HEK293 (cell line): Measurements from ENCODE around the gene ZDHHC9.

Experiments
- CTCF ChIA-PET: fragments of 350-600 bp; formaldehyde crosslinking; extraction: SDS; loops from one replicate; lab custom pipeline; 2021; ENCODE audit warnings: antibody characterized with exemption; lab: Yijun Ruan, JAX
- POLR2A ChIA-PET: fragments of 300-600 bp; formaldehyde crosslinking; extraction: SDS; loops from one replicate; lab custom pipeline; 2020; ENCODE audit warnings: antibody characterized with exemption, inconsistent platforms; lab: Yijun Ruan, JAX
- H3K27ac ChIP-seq: fragments of 200-500 bp; sonication (Bioruptor generic); 2 replicates; pipeline ENCODE4 v1.5.1; 2014; ENCODE audit warnings: low read depth, low read length, control low read depth, inconsistent platforms; ENCODE audit errors: extremely low read depth
- H3K36me3 ChIP-seq, 2 experiments: fragments of 200-500 bp in 1 of 2; sonication (Bioruptor generic) in 1 of 2; 1 replicate in 1 of 2; 2 replicates in 1 of 2; pipeline ENCODE4 v1.5.1; 2014 to 2017; ENCODE audit warnings: inconsistent platforms in 2 of 2, low read length in 2 of 2; ENCODE audit not compliant: control insufficient read depth in 2 of 2, insufficient read depth in 1 of 2
- H3K4me1 ChIP-seq: fragments of 200-500 bp; sonication (Bioruptor generic); 2 replicates; pipeline ENCODE4 v1.5.1; 2014; ENCODE audit warnings: mild to moderate bottlenecking, low read length, inconsistent platforms; ENCODE audit not compliant: control insufficient read depth, insufficient read depth
- H3K4me3 ChIP-seq: 2 replicates; pipeline ENCODE4 v1.5.1; 2011; ENCODE audit warnings: low read depth, mild to moderate bottlenecking, control low read depth, low read length, moderate library complexity
- H3K9me3 ChIP-seq: fragments of 200-500 bp; sonication (Bioruptor generic); 2 replicates; pipeline ENCODE4 v1.5.1; 2014; ENCODE audit warnings: low read depth, low read length, inconsistent platforms; ENCODE audit not compliant: control insufficient read depth, insufficient read depth
- ATF2 ChIP-seq: fragments of 450-650 bp; formaldehyde crosslinking; IDR thresholded peaks from 2 replicates; pipeline ENCODE4 v1.5.1; 2016; ENCODE audit warnings: missing biosample characterization, missing genetic modification characterization, low read depth
- FEZF1 ChIP-seq: fragments of 450-650 bp; formaldehyde crosslinking; IDR thresholded peaks from 2 replicates; pipeline ENCODE4 v1.5.1; 2016; ENCODE audit warnings: missing biosample characterization, missing genetic modification characterization
- GLI2 ChIP-seq: fragments of 450-650 bp; formaldehyde crosslinking; IDR thresholded peaks from 2 replicates; pipeline ENCODE4; 2017; ENCODE audit warnings: missing biosample characterization, missing genetic modification characterization, low read depth, borderline replicate concordance
- HIC1 ChIP-seq: fragments of 450-650 bp; formaldehyde crosslinking; IDR thresholded peaks from 2 replicates; pipeline ENCODE4 v1.5.1; 2016; ENCODE audit warnings: missing biosample characterization, missing genetic modification characterization
- IKZF3 ChIP-seq: fragments of 450-650 bp; IDR thresholded peaks from 2 replicates; pipeline ENCODE4 v1.5.0; 2018; ENCODE audit warnings: missing biosample characterization, mild to moderate bottlenecking, missing genetic modification characterization, moderate library complexity
- KLF1 ChIP-seq: fragments of 450-650 bp; formaldehyde crosslinking; IDR thresholded peaks from 2 replicates; pipeline ENCODE4 v1.5.1; 2016; ENCODE audit warnings: missing biosample characterization, missing genetic modification characterization
- PRDM1 ChIP-seq: fragments of 450-650 bp; formaldehyde crosslinking; IDR thresholded peaks from 2 replicates; pipeline ENCODE4; 2016; ENCODE audit warnings: missing biosample characterization, missing genetic modification characterization
- RBAK ChIP-seq: fragments of 450-650 bp; formaldehyde crosslinking; IDR thresholded peaks from 2 replicates; pipeline ENCODE4 v1.5.1; 2016; ENCODE audit warnings: missing biosample characterization, missing genetic modification characterization
- SCRT2 ChIP-seq: fragments of 450-650 bp; formaldehyde crosslinking; IDR thresholded peaks from 2 replicates; pipeline ENCODE4 v1.5.1; 2016; ENCODE audit warnings: missing biosample characterization, missing genetic modification characterization
- TCF7L2 ChIP-seq: IDR thresholded peaks from 2 replicates; pipeline ENCODE4 v1.6.1; 2011; ENCODE audit warnings: low read depth, mild to moderate bottlenecking, inconsistent platforms, low read length, moderate library complexity, borderline replicate concordance
- ZBTB44 ChIP-seq: fragments of 450-650 bp; IDR thresholded peaks from 2 replicates; pipeline ENCODE4 v1.5.1; 2018; ENCODE audit warnings: missing biosample characterization, mild to moderate bottlenecking, missing genetic modification characterization
- ZBTB49 ChIP-seq: fragments of 450-650 bp; formaldehyde crosslinking; IDR thresholded peaks from 2 replicates; pipeline ENCODE4 v1.5.1; 2016; ENCODE audit warnings: missing biosample characterization, missing genetic modification characterization, low read depth
- ZIC2 ChIP-seq: fragments of 450-650 bp; formaldehyde crosslinking; IDR thresholded peaks from 2 replicates; pipeline ENCODE4 v1.5.1; 2016; ENCODE audit warnings: missing biosample characterization, missing genetic modification characterization
- ZNF114 ChIP-seq: fragments of 450-650 bp; formaldehyde crosslinking; IDR thresholded peaks from 2 replicates; pipeline ENCODE4 v1.5.0; 2017; ENCODE audit warnings: missing biosample characterization, missing genetic modification characterization
- ZNF19 ChIP-seq: fragments of 450-650 bp; formaldehyde crosslinking; IDR thresholded peaks from 2 replicates; pipeline ENCODE4; 2016; ENCODE audit warnings: missing biosample characterization, missing genetic modification characterization, low read depth
- ZNF2 ChIP-seq: fragments of 450-650 bp; formaldehyde crosslinking; IDR thresholded peaks from 2 replicates; pipeline ENCODE4 v1.5.1; 2016; ENCODE audit warnings: missing biosample characterization, missing genetic modification characterization
- ZNF354C ChIP-seq: fragments of 450-650 bp; formaldehyde crosslinking; IDR thresholded peaks from 2 replicates; pipeline ENCODE4 v1.5.1; 2016; ENCODE audit warnings: missing biosample characterization, missing genetic modification characterization, low read depth, borderline replicate concordance
- ZNF37A ChIP-seq: fragments of 450-650 bp; IDR thresholded peaks from 2 replicates; pipeline ENCODE4 v1.5.1; 2018; ENCODE audit warnings: missing biosample characterization, missing genetic modification characterization
- ZNF645 ChIP-seq: fragments of 450-650 bp; formaldehyde crosslinking; IDR thresholded peaks from 2 replicates; pipeline ENCODE4; 2016; ENCODE audit warnings: missing biosample characterization, missing genetic modification characterization
- ZNF785 ChIP-seq: fragments of 450-650 bp; formaldehyde crosslinking; IDR thresholded peaks from 2 replicates; pipeline ENCODE4 v1.5.1; 2016; ENCODE audit warnings: missing biosample characterization, missing genetic modification characterization

ZDHHC9 gene

GRCh38 chrX:129831091-129831885, 12.4 kb downstream of the ZDHHC9 start:
- ChIA-PET CTCF (interaction anchor here (0.6 to 3.3 kb wide), 2 partner anchors 8 to 64 kb away, joined by 3 to 15 read pairs; no protein-coding TSS in a partner anchor), POLR2A (interaction anchor here (1.1 kb wide), 1 partner anchor 13 kb away, joined by 3 read pairs; the partner anchor contains the start of gene ZDHHC9)
- Histone ChIP-seq H3K9me3 (no peaks in the 10 kb centered on the region), H3K4me1 (no peaks in the 10 kb centered on the region), H3K36me3 (peaks cover 0 to 17% of the 10 kb centered on the region in 2 experiments; a peak in 2 of 3 replicates), H3K4me3 (no peak overlapping the region), H3K27ac (no peak overlapping the region)
- TF ChIP-seq ZNF645: no peak
- TF ChIP-seq SCRT2 (tag by site-specific recombination): 0 out of 2 replicates have a peak, but pooled peaks have one; percentile 22
- no peak for TF ChIP-seq ZIC2 (tag by site-specific recombination)
- TF ChIP-seq RBAK (tag by site-specific recombination): no peak
- no peak for TF ChIP-seq ZBTB49 (tag by site-specific recombination)

GRCh38 chrX:129830494-129830893, 13.2 kb downstream of the ZDHHC9 start:
- CTCF ChIA-PET: interaction anchor here (0.6 to 1.2 kb wide), 2 partner anchors 63 to 230 kb away, joined by 3 to 4 read pairs; no protein-coding TSS in a partner anchor
- POLR2A ChIA-PET: interaction anchor here (1.1 kb wide), 1 partner anchor 13 kb away, joined by 3 read pairs; the partner anchor contains the start of gene ZDHHC9
- H3K9me3 ChIP-seq: no peaks in the 10 kb centered on the region
- no peak overlapping the region for H3K4me3 ChIP-seq
- peaks cover 0 to 18% of the 10 kb centered on the region in 2 experiments; a peak in 2 of 3 replicates for H3K36me3 ChIP-seq
- H3K4me1 ChIP-seq: no peaks in the 10 kb centered on the region
- TF ChIP-seq ZNF785 (no peak), ZNF354C (no peak), ZNF2 (tag by site-specific recombination) (no peak), PRDM1 (tag by site-specific recombination) (0 out of 2 replicates have a peak, but pooled peaks have one; percentile 28), ZBTB44 (tag by site-specific recombination) (no peak), ZNF114 (no peak), FEZF1 (tag by site-specific recombination) (no peak)
- H3K27ac ChIP-seq: no peak overlapping the region

- Histone ChIP-seq H3K9me3 (no peaks in the 10 kb centered on the region), H3K4me1 (no peaks in the 10 kb centered on the region), H3K27ac (no peak overlapping the region), H3K36me3 (peaks cover 9 to 21% of the 10 kb centered on the region in 2 experiments), H3K4me3 (no peak overlapping the region)
- POLR2A ChIA-PET: no interaction called here
- CTCF ChIA-PET: interaction anchor here (0.6 to 0.7 kb wide), 2 partner anchors 51 to 99 kb away, joined by 3 to 4 read pairs; no protein-coding TSS in a partner anchor
- no peak for TF ChIP-seq GLI2 (tag by site-specific recombination)
- no peak for TF ChIP-seq KLF1 (tag by site-specific recombination)
- no peak for TF ChIP-seq ZNF37A (tag by site-specific recombination)
- no peak for TF ChIP-seq ZIC2 (tag by site-specific recombination)
- no peak for TF ChIP-seq HIC1 (tag by site-specific recombination)
- TF ChIP-seq ZNF19: no peak
- no peak for TF ChIP-seq IKZF3 (tag by site-specific recombination)
- no peak for TF ChIP-seq TCF7L2
- TF ChIP-seq ATF2: no peak
Measured at GRCh38 chrX:129825746-129826505, 17.8 kb downstream of the ZDHHC9 start.
